Esophagus squamous epithelium (tissue), 5 donors: ENCODE data around the gene ACTRT2. TPM values are rescaled to one million over a fixed set of nuclear protein-coding genes. Genes with fewer than 3 reads are reported as not detected.

ENCODE experiments used
- DNase-seq: peaks from one replicate; lab custom pipeline; 2025; lab: John Stamatoyannopoulos, UW
- H3K27ac ChIP-seq, 4 donors: fragments of 200-600 bp; sonication (generic); one replicate each; pipeline ENCODE4 v1.5.1; 2016 to 2019; ENCODE audit warnings: mild to moderate bottlenecking in 1 of 4
- H3K27me3 ChIP-seq, 4 donors: fragments of 200-600 bp; sonication (generic); 1 replicate in 3 of 4; 2 replicates in 1 of 4; pipeline versions ENCODE4 v1.5.1 to v1.6.0; 2017 to 2021; ENCODE audit warnings: antibody characterized with exemption in 1 of 4
- H3K36me3 ChIP-seq, 3 donors: fragments of 200-600 bp; sonication (generic); one replicate each; pipeline ENCODE4 v1.5.1; 2016 to 2019
- H3K4me1 ChIP-seq, 3 donors: fragments of 200-600 bp; sonication (generic); one replicate each; pipeline ENCODE4 v1.5.1; 2017 to 2019
- H3K4me3 ChIP-seq, 4 donors: fragments of 200-600 bp; sonication (generic); 1 replicate in 3 of 4; 2 replicates in 1 of 4; pipeline ENCODE4 v1.5.1; 2016 to 2019; ENCODE audit warnings: mild to moderate bottlenecking in 2 of 4, moderate library complexity in 1 of 4
- H3K9me3 ChIP-seq, 3 donors: fragments of 200-600 bp; sonication (generic); one replicate each; pipeline ENCODE4 v1.5.1; 2016 to 2019
- POLR2A ChIP-seq, 4 donors: fragments of 450-650 bp; IDR thresholded peaks; one replicate each; pipeline ENCODE4 v1.6.1; 2017; ENCODE audit warnings: antibody characterized with exemption in 4 of 4, mild to moderate bottlenecking in 4 of 4, moderate library complexity in 3 of 4
- WGBS, 2 donors: methylation state at CpG; one replicate each; pipeline ENCODE4 v1.1.5; 2018; 5-methylcytosine and 5-hydroxymethylcytosine counted together
- intact Hi-C: fragments of 100-400 bp; cut with DNase I; formaldehyde crosslinking; loops from one replicate; pipeline ENCODE4 v1.15.0; 2022
- total RNA-seq, 4 donors: library from RNA; depleted of rRNA; stranded (reverse); fragments of >200 nt; gene quantifications; one replicate each; pipeline ENCODE4 v1.1.0, GENCODE V29; 2016
- TF ChIP-seq, protein P1 (sequence below), 6 experiments: fragments of 450-650 bp in 4 of 6; fragments of 200-600 bp in 2 of 6; sonication (generic) in 2 of 6; IDR thresholded peaks; one replicate each; pipeline ENCODE4 v1.5.1; 2016 to 2019; ENCODE audit warnings: antibody characterized with exemption in 6 of 6, mild to moderate bottlenecking in 4 of 6, moderate library complexity in 4 of 6
- donor health status: DM: yes; HTN: yes; CAD: no.

Gene ACTRT2
- total RNA-seq, 4 donors from 2014 or later: not detected

DNA sequence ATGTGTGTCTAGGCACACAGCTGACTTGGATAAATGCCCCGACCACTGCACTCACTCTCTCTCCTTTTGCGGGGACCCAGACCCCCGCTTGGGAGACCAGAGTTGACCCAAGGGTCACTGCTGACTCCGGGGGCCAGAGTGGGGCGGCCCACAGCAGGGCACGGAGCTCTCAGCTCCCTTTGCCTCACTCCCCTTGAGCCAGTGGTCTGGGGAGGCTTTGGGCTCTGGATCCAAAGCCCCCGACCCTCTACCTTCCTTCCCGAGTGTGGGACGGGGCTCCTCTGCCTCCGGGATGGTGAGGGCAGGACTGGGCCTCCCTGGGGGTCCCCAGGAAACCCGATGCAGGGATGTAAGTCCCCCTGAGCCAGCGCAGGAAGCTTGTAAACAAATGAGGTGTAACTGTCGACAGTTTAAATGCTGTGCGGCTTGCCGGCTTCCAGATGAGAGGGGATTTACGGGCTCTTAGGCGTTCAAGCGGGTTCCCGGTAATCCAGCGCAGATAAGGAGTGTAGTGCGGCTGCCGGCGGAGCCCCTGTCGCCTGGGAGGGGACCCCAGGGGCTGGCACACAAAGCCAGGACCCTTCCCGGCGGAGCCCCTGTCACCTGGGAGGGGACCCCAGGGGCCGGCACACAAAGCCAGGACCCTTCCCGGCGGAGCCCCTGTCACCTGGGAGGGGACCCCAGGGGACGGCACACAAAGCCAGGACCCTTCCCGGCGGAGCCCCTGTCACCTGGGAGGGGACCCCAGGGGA lies 7.4 kb downstream of the ACTRT2 start:
- Histone ChIP-seq H3K4me1 (no peaks in the 10 kb centered on the region), H3K27me3 (peaks cover 0 to 89% (median 2%) of the 10 kb centered on the region in 4 donors), H3K9me3 (no peaks in the 10 kb centered on the region), H3K4me3 (no peak overlapping the region), H3K27ac (no peak overlapping the region), H3K36me3 (no peaks in the 10 kb centered on the region)
- 52 to 53% methylated on average over 11 to 13 of the region's 32 CpGs for WGBS, 2 donors
- DNase-seq: no peak
- intact Hi-C loops: no loop called here
- TF ChIP-seq, protein P1, sequence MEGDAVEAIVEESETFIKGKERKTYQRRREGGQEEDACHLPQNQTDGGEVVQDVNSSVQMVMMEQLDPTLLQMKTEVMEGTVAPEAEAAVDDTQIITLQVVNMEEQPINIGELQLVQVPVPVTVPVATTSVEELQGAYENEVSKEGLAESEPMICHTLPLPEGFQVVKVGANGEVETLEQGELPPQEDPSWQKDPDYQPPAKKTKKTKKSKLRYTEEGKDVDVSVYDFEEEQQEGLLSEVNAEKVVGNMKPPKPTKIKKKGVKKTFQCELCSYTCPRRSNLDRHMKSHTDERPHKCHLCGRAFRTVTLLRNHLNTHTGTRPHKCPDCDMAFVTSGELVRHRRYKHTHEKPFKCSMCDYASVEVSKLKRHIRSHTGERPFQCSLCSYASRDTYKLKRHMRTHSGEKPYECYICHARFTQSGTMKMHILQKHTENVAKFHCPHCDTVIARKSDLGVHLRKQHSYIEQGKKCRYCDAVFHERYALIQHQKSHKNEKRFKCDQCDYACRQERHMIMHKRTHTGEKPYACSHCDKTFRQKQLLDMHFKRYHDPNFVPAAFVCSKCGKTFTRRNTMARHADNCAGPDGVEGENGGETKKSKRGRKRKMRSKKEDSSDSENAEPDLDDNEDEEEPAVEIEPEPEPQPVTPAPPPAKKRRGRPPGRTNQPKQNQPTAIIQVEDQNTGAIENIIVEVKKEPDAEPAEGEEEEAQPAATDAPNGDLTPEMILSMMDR (IDR thresholded peaks at IDR 0.05): no peak
- no peak for TF ChIP-seq POLR2A (IDR thresholded peaks at IDR 0.05)

DNA sequence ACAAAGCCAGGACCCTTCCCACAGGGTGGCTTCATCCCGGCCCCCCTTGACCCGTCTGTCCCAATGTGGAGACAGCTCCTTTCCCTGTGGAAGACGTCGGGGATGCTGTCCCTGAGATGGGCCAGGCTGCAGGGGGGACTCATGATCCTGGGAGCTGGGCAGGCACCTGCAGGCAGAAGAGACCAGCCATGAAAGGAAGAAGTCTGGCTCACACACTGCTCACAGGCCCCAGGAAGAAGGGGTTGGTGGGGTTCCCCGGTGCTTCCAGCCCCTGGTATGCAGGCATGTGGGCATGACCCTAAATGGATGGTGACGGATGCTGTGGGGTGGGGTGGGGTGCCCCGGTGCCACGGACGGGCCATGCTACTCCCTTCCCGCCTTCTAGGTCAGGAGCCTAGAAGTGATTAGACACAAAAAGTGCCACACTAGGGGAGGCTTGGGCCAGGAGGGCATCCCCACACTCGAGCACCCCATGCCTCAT lies 8.3 kb downstream of the ACTRT2 start:
- Histone ChIP-seq H3K36me3 (no peaks in the 10 kb centered on the region), H3K9me3 (no peaks in the 10 kb centered on the region), H3K4me3 (no peak overlapping the region), H3K27me3 (peaks cover 0 to 84% (median 2%) of the 10 kb centered on the region in 4 donors), H3K4me1 (no peaks in the 10 kb centered on the region), H3K27ac (no peak overlapping the region)
- no peak for TF ChIP-seq POLR2A (IDR thresholded peaks at IDR 0.05)
- TF ChIP-seq, protein P1 (IDR thresholded peaks at IDR 0.05): no peak
- intact Hi-C loops: no loop called here
- no peak for DNase-seq
- WGBS, 2 donors: 60 to 88% methylated on average over 1 to 6 of the region's 11 CpGs

DNA sequence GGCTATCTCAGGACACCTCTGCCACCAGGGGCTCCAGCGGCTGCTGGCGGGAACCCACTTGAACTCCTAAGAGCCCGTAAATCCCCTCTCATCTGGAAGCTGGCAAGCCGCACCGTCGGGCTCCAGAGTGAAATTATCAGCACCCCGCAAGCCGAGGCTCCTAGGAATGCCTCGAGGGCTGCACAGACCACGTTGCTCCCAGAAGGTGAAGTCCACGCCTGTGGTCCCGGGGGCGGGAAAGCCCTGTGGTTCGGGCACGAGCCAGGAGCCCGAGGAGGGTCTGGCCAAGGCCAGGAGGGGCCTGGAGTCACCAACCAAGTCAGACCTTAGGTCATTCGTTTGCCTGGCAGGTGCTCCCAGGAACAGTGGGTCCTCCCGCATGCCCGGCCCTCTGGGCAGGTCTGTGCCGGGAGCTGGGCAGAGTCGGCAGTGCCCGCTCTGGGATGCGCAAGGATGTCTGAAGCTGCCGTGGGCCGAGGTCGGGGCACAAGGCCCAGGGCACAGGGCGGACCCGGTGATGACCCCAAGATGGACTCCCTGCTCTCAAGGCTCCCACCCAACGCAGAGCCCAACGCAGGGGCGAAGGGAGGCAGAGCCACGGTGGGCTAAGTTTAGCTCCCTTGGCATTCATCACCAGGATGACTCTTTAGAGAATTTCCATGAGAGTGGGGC lies 8.9 kb downstream of the ACTRT2 start:
- H3K36me3 ChIP-seq: no peaks in the 10 kb centered on the region
- WGBS, 2 donors: 30% methylated on average over 2 of the region's 32 CpGs; no CpG with 5 or more reads in 1 of the 2 donors
- TF ChIP-seq, protein P1 (IDR thresholded peaks at IDR 0.05): no peak
- TF ChIP-seq POLR2A (IDR thresholded peaks at IDR 0.05): no peak
- no peak overlapping the region for H3K27ac ChIP-seq
- no peak overlapping the region for H3K4me3 ChIP-seq
- DNase-seq: no peak
- H3K9me3 ChIP-seq: no peaks in the 10 kb centered on the region
- H3K4me1 ChIP-seq: no peaks in the 10 kb centered on the region
- intact Hi-C loops: no loop called here
- H3K27me3 ChIP-seq: peaks cover 0 to 78% (median 2%) of the 10 kb centered on the region in 4 donors

GRCh38 chr1:3030663-3031381 lies 9.6 kb downstream of the ACTRT2 start:
- Histone ChIP-seq H3K36me3 (no peaks in the 10 kb centered on the region), H3K4me1 (peaks cover 0 to under 1% (median 0%) of the 10 kb centered on the region in 3 donors), H3K4me3 (no peak overlapping the region), H3K27ac (no peak overlapping the region), H3K9me3 (no peaks in the 10 kb centered on the region), H3K27me3 (peaks cover 0 to 75% (median 2%) of the 10 kb centered on the region in 4 donors)
- intact Hi-C loops: no loop called here
- DNase-seq: no peak
- WGBS, 2 donors: 71 to 76% methylated on average over 12 to 20 of the region's 22 CpGs
- TF ChIP-seq, protein P1 (IDR thresholded peaks at IDR 0.05): no peak
- TF ChIP-seq POLR2A (IDR thresholded peaks at IDR 0.05): no peak
